GM19455 (cell line): ENCODE data around the gene OR4X2.
"Not testable (repeated sequence)": the region's sequence is repeated elsewhere in the genome, so short reads cannot be mapped to it uniquely, and the experiment has no call there.

Source experiments
- ATAC-seq: cut with Tn5 transposase; IDR thresholded peaks from one replicate; pipeline ENCODE4 v1.9.1; 2021; ENCODE audit not compliant: unreplicated experiment

Gene OR4X2, protein sequence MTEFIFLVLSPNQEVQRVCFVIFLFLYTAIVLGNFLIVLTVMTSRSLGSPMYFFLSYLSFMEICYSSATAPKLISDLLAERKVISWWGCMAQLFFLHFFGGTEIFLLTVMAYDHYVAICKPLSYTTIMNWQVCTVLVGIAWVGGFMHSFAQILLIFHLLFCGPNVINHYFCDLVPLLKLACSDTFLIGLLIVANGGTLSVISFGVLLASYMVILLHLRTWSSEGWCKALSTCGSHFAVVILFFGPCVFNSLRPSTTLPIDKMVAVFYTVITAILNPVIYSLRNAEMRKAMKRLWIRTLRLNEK

DNA sequence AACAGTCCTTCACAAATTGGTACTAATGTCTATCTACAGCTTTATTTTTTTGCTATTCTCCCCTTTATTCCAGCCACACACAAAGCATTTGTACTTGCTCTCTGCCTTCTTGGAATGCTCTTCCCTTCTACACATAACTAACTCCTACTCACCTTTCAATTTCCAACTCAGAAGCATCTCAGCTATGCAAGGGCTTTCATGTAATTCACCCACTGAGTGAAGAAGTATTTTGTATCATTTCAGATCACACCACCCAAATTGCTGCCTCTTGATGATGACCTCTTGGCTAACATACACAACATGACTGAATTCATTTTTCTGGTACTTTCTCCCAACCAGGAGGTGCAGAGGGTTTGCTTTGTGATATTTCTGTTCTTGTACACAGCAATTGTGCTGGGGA lies at the start of gene OR4X2:
OR4X2 (plus strand) TSS at position 301 of the 400 bp plus-strand sequence; CDS start at position 301, 0 bp downstream.
- no peak for ATAC-seq

DNA sequence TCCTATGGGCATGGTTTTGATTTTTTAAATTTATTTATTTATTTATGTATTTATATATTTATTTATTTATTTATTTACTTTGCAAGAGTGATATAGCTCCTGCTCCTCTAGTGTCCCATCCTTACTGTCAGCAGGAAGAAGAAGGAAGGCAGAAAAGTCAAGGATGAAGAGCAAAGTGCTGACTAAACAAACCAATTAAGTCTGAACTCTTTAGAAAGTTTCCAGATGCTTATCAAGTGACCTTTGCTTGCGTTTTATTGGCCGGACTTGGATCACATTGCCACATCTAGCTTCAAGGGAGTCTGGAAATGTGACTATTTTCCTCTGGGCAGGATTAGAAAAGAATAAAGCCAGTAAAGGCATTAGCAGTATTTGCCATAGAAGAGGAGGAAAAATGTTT lies 37.0 kb upstream of the OR4X2 start:
- no peak for ATAC-seq

DNA sequence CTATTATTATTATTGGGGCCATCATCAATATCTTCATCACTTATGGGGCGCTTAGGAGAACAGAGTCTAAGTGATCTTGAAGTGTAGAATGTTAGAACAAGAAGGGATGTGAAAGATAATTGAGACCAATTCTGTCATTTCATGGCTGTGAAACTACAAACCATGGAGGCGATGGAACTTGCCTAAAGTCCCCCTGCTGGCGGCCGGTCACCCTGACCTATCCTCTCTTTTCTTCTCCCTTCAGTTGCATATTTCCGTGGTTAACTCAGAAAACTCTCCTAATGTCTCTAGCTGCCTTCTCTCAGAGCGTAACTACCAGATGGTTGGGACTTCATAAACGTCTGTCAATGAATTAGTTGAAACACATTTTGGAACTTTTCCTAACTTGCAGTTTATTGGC lies 34.9 kb upstream of the OR4X2 start:
- no peak for ATAC-seq

DNA sequence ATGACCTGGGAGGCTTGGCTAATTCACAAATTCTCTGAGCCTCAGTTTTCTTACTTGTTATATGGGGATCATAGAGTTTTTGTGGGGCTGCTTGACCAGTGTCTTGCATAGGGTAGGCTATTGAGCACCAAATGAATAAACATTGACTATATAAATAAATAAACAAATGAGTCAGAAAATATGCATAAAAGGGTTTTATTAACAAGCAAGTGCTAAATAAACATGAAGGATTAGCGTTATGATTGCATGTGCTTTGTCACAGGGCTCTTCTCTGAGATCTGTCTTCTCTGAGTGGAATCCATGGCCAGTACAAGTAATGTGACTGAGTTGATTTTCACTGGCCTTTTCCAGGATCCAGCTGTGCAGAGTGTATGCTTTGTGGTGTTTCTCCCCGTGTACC lies 28.4 kb upstream of the OR4X2 start, which contains the start of gene OR4B1:
OR4B1 (plus strand) TSS at position 301 of the 400 bp plus-strand sequence; CDS start at position 301, 0 bp downstream.
- no peak for ATAC-seq

DNA sequence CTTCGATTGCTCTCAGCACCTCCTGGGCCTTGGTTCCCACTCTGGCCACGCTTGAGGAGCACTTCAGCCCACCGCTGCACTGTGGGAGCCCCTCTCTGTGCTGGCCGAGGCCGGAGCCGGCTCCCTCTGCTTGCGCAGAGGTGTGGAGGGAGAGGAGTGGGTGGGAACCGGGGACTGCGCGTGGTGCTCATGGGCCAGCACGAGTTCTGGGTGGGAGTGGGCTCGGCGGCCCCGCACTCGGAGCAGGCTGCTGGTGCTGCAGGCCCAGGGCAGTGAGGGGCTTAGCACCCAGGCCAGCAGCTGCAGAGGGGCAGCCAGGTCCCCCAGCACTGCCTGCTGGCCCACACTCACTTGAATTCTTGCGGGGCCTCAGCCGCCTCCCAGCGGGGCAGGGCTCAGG lies 16.1 kb upstream of the OR4X2 start:
- ATAC-seq = no peak

DNA sequence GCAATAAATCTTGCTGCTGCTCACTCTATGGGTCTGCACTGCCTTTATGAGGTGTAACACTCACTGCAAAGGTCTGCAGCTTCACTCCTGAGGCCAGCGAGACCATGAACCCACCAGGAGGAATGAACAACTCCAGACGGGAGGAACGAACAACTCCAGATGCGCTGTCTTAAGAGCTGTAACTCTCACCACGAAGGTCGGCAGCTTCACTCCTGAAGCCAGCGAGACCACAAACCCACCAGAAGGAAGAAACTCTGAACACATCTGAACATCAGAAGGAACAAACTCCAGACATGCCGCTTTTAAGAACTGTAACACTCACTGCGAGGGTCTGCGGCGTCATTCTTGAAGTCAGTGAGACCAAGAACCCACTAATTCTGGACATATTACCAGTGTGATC lies 14.8 kb upstream of the OR4X2 start:
- ATAC-seq = not testable (repeated sequence)

DNA sequence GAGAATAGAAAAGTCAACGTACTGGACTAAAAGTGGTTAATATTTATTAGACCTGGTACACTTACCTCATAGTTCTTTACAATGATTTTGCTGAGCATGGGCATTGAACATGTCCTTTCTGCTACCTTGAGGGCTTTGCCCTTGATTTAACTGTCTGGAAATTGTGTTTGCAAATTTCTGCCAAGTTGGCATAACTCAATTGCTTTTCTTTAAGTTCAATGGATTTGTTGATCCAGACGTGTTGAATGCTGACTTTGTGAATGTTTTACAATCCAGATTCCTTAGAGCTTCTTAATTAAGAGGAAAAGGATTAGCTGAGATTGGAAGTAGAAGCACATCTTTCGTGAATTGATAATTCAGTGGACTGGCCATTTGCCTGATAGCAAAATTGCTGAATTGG lies 7.2 kb upstream of the OR4X2 start:
- ATAC-seq = no peak

DNA sequence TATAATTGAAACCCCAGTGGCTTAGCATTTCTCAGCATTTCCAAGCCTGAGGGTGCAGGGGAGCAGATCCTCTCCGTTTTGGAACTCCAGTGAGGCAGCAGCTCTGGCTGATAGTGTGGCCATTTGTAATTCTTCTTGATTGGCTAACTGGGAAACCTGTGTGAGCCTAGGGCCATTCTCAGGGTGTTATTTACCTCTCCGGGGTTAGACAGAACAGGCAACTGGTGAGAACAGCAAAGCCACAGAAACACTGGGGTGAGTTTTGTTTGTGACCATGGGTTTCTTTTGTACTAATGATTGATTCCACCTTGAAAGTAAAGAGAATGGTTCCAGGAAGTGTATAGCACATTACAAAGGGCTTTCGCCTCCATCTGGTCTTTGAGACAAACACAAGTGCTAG lies 2.4 kb upstream of the OR4X2 start:
- ATAC-seq = no peak

DNA sequence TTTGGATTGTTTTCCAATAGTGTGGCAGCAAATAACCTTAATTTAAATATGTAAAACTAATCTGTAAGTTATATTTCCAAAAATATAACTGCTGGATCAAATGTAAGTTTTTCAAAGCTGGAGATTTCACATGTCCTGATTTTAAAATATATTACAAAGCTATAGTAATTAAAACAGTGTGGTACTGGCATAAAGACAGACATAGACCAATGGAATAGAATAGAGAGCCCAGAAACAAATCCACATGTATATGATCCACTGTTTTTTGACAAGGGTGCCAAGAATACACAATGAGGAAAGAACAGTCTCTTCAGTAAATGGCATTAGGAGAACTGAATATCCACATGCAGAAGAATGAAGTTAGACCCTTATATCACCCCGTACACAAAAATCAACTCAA lies 4.0 kb downstream of the OR4X2 start:
- no peak for ATAC-seq

DNA sequence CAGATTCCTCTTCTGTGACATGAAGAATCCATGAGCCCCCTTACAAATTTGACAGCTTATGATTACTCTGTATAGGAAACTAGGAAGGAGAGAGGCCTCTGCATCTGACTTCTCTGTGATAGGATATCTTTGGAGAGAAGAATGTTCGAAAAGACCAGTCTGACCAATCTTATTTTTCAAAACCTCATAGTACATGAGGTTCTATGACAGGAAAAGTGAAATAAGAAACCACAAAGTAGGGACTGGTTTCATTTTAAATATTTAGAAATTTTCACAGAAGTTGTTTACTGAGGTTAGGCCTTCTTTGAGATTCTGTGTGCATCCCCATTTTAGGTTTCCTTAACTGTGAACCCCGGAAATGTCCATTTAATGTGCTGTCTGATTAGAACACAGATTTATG lies 16.7 kb downstream of the OR4X2 start:
- ATAC-seq = no peak

DNA sequence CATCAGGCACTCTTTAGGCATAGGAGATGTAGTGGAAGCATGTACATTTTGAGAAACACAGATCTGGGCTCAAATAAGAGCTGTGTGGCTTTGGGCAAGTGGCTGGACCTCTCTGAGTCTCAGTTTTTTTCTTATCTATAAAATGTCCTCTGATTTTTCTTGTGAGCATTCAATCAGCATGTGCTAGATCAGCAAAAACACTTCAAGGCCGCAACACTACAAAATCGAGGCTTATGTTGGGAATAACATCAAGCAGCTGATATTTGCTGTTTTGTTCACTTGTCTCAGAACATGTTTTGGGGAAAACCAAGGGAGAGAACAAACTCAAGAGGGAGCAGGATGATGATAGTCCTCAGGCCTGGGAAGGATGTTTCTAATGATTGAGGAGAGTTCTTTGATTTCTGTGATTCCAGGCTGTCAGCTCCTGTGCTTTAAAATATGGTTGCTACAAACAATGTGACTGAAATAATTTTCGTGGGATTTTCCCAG lies 18.6 kb downstream of the OR4X2 start, which contains the start of gene OR4X1:
OR4X1 (plus strand) TSS at position 439 of the 489 bp plus-strand sequence; CDS start at position 439, 0 bp downstream.
- ATAC-seq = no peak

DNA sequence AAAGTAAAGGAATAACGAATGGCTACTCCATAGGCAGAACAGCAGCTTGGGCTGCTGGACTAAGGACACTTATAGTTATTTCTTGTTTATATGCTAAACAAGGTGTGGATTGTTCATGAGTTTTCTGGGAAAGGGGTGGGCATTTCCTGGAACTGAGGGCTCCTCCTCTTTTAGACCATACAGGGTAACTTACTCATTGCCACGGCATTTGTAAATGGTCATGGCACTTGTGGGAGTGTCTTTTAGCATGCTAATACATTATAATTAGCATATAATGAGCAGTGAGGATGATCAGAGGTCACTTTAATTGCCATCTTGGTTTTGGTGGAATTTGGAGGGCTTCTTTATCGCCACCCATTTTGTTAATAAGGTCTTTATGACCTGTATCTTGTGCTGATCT lies 25.7 kb downstream of the OR4X2 start:
- ATAC-seq = no peak

DNA sequence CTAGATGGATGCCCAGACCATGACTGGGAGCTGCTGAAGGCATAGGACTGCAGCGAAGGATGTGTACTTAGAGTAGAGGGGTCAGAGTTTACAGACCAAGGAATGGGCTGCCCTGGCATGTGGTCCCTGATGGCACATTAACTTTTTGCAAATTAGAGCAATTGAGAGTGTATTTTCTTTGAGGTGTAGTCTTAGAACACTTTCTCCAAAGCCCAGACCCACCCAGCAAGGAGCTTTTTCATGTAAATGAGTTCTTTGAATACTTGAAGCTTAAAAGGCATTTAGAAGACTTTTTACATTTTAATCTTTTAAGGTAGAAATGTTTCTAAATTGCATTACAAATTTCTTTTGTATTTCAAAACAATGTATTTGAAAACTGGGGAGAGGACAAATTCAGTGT lies 27.7 kb downstream of the OR4X2 start:
- ATAC-seq = no peak
